Left forelimb (tissue), 1 donor: Measurements from ENCODE around the gene SNIP1.
"Not testable (repeated sequence)": the region's sequence is repeated elsewhere in the genome, so short reads cannot be mapped to it uniquely, and the experiment has no call there.

ENCODE experiments used
- DNase-seq: peaks from one replicate; pipeline ENCODE4 v3.0.0-alpha.2; 2018; ENCODE audit warnings: low spot score

Gene SNIP1

DNA sequence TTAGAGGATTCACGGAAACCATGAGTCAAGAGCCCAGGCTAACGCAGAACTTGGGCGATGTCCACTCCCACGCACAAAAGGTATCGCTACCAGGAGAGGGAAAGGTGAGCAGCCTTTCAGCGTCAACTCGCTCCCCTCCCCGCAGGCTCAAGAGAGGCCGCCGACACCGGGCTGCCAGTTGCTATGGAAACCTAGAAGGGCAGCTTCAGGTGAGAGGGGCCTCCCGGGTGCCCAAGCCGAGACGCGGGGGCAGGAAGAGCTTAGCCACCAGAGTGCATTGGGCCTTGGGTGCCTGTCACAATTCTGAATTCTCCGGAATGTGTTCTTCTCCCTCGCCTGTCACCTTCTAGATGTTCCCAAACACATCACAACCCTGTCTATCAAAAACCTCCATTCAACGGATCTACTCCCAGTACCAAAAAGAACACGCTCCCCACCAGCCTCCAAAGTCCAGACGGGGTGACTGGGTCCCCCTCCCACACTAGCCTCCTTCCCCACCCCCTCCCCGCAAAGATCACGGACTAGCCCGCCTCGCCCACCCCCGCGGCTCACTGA, 40.2 kb downstream of the SNIP1 start:
- no peak for DNase-seq

DNA sequence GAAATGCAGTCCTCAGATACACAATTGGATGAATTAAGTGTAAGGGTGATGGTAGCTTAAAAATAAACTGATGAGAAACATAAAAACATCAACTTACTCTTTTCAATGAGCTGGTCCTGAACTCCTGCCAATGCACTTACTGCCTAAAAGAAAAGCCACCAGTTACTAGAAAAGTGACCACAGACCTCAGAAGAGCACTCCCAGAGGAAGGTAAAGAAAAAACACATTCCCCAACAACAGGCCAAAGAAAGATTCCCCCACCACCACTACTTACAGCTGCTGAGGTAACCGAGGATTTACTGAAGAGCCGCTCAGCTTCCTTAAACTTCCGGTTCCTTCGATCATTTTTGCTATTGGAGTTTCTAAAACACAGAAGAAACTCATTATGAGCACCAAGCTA, 44.9 kb downstream of the SNIP1 start:
- DNase-seq = no peak

DNA sequence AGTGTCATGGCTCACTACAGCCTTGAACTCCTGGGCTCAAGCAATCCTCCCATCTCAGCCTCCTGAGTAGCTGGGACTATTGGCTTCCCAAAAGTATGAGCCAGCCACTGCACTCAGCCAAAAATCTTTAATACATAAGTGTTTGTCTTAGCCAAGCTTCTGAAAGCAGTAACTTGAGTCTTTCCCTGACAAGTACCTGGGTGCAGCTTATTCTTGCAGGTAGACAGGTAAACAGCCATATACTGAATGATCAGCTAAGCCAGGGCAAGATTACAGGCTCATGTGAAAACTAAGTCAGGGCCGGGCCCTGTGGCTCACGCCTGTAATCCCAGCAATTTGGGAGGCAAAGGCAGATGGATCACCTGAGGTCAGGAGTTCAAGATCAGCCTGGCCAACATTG, 47.4 kb downstream of the SNIP1 start:
- DNase-seq = no peak

DNA sequence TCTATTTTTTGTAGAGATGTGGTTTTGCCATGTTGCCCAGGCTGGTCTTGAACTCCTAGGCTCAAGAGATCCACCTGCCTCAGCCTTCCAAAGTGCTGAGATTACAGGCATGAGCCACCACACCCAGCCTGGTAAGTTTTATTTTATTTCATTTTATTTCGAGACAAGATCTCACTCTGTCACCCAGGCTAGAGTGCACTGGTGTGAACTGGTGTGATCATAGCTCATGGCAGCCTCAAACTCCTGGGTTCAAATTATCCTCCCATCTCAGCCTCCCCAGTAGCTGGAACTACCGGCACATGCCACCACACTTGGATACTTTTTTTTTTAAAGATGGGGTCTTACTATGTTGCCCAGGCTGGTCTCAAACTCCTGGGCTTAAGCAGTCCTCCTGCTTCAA, 51.3 kb downstream of the SNIP1 start:
- DNase-seq = not testable (repeated sequence)

DNA sequence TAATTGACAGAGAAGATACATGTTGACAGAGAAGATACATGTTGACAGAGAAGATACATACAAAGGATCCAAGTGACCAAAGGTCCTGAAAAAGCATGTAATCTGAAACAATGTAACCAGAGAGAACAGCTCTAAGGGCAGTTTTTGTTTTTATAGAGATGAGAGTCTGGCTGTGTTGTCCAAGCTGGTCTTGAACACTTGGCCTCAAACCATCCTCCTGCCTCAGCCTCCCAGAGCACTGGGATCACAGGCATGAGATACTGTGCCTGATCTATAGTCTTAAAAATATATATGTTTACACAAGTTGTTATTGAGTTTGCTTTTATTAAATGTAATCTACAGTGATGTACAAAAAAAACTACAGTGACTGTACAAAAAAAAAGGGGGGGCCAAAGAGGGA, 52.0 kb downstream of the SNIP1 start:
- DNase-seq = no peak

DNA sequence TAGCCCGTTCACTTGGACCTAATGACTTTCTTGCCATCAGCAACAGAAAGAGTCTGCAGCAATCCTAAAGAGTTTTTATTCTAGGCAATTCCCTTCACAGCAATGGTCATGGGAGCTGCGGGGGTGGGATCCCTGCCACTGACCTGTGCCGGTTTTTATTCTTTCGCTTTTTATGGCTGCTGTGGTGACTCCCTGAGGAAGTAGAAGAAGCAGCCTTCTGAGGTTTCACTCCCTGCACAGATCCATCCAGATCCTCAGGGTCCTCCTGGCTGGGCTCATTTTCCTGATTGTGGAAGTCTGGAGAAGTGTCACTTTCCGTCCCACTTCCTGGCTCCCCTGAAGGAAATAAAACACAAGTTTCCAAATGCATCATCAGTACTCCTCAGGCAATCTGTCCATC, 52.4 kb downstream of the SNIP1 start:
- DNase-seq = no peak

DNA sequence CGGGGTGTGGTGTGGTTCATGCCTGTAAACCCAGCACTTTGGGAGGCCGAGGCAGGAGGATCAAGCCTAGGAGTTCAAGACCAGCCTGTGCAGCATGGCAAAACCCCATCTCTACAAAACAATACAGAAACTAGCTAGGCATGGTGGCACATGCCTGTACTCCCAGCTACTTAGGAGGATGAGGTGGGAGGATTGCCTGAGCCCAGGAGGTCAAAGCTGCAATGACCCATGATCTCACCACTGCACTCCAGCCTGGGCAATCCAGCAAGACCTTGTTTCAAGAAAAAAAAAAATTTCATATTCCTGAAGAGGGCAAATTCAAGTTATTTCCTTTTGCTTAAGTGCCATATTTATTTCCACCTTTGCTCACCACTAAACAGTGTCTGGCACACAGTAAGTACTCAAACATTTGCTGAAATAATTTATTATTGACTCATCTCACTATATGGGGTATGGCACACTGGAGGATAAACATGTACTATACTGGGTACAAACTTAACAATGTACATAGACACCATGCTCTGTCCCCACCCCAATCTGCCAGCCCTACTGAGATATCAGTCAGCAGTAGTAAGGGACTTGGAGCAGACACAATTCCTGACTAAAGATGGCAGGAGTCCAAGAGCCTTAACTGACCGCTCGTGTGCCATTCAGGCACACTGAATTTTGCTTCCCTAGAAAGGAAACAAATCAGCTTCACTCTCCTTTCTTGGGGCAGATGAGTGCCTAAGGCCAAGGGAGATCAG, 55.0 kb downstream of the SNIP1 start:
- DNase-seq = no peak

DNA sequence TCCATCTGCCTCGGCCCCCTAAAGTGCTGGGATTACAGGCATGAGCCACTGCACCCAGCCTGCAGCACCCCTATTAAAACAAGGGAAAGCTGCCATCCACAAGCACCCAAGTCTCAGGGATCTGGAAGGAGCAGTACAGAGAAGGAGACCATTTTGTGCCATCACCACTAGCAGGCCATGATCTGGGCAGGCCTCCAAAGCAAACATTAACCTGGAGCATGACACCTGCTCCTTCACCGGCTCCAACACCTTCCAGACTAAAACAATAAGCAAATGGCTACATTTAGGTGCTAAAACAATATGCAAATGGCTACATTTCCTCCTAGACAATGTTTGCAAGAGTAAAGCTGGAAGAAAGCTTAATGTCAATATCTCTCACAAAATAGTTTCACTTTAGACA, 56.3 kb downstream of the SNIP1 start:
- no peak for DNase-seq

DNA sequence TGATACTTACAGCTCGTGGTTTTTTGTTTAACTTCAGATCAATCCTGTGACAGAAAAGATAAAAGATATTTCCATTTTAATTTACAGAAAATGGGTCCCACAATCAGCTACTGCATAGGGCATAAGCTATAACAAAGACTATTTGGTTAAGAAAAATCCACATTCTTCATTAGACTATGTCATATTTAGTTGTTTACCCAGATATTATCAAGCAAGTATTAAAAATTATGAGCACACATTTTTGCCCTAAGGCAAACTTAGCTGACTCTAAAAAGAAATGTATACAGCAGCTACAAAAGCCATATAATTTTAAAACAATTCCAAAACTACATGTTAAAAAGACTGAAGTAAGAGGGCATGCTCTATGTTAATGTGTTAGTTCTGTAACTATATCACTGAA, 58.2 kb downstream of the SNIP1 start:
- DNase-seq = no peak

DNA sequence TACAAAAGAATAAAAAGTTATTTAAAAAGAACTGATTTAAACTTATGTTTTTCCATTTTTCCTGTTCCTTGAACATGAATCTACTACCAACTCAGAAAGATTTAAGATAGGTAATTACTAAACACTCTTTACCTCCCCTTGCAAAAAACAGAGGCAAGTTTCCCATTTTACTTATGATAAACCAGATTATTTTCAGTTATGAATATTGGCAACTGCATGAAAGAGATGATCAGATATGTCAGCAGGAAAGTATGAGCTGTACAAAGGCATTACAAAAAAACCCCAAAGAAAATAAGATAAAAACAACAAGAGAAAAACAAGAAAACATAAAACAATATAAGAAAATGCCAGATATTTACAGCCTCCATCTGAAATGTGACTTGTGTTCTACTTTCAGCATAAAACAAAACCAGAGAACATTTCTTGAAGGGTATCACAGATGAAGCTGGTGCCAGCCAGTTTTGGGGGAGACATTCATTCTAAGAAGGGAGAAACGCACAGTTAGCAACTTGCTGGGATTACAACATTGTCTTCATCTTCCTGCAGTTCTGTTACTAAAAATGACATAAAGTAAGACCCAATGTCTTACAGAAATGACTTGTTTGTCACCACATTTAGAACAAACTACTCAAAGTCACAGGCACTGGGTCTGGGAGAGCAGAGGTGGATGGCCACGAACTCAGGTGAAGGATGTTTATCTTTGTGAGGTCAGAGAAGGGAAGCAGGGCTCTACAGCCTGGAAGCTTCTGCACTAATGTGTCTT, 60.6 kb downstream of the SNIP1 start:
- no peak for DNase-seq

DNA sequence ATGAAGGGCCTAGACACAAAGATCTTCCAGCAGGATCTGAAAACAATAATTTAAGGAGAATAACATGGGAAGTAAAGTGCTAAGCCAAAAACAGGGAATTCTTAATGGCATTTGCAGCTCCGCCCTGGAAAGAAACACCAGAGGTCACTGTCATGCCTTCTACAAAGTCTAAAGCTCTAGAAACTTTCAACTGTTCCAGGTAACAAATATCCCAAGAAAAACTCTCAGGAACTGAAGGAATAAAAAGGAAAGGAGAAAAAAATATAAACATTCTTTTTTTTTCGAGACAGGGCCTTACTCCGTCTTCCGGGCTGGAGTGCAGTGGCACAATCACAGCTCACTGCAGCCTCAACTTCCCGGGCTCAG, 66.5 kb downstream of the SNIP1 start:
- DNase-seq = no peak

DNA sequence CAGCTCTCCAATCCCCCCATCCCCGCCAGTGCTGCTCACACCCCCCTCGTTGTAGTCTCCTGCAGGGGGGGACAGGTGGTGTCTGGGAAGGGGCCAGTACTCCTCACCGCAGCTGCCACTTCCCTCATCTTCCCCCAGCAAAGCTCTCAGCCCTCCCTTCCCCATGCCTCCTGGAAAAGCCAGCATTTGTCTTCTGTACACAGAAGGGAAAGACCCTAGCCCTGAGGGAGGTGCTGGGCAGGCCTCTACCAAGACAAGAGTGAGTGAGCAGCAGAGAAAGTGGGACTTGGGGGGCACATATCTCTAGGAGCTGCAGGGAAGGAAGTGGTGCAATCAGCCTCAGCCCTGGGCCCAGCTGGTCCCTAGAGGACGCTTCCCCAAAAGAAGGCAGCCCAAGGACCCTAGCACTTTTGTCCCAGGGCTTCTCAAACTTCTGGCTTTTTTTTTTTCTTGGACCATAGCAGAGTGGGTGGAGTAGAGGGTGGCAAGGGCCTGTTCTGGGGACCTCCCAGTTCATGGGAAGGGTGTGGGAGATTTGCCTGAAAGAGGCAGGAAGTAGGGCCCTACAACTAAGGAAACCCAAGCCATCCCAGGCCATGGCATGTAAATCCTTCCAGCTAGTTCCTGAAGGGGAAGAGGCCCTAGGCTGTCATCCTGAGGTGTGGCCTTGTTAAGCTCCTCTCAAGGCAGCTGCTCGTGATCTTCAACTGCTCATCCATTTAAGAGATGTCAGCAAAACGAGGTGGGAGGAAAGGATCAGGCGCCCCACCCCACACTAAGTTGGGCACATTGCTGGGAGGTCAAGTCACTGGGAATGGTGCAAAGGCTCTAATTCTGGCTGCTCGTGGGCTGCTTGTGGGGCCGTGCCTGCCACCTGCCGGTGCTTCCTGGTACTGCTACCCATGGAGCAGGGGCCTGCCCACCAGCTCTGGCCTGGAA, 67.1 kb downstream of the SNIP1 start:
- peak; percentile 80 for DNase-seq

DNA sequence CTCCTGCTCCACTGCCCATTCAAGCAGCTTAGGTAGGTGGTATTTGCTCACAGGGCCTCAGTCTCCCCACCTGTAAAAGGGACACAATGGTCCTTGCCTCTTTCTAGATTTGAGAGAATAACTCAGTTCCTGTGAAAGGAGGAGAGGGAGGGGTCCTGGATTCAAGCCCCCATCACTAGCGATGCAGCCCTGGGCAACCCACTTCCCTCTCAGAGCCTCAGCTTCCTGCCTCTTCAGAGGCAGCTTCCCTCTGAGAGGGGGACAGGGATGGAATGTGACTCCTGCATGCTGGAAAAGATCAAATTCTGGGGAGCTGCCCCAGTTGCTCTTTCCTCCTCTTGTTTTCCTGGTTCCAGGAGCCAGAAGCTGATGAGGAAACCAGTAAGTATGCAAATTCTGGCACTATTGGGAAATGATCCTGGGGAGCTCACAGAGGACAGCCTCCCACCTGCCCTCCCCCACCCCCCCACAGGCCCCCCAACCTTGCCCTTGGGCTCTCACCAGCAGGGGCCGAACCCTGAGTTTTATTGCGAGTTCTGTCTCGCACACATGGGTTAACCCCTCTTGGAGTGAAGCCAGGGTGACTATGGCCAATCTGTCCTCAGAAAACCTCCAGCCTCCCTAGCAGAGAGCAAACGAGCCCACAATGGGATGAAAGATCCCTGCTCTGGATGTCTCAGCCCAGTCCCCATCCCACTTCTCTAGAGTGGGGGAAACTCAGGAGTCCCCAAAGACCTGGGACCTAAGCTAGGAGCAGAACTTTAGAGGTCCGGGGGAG, 68.0 kb downstream of the SNIP1 start:
- DNase-seq = no peak
